NCI-H1092 treated with DMSO at 0.1 percent for 48 hours (cell line): ENCODE measurements around the gene COPS2.

Source experiments
- DNase-seq: peaks from one replicate; lab custom pipeline; 2025; lab: John Stamatoyannopoulos, UW

COPS2 gene

DNA sequence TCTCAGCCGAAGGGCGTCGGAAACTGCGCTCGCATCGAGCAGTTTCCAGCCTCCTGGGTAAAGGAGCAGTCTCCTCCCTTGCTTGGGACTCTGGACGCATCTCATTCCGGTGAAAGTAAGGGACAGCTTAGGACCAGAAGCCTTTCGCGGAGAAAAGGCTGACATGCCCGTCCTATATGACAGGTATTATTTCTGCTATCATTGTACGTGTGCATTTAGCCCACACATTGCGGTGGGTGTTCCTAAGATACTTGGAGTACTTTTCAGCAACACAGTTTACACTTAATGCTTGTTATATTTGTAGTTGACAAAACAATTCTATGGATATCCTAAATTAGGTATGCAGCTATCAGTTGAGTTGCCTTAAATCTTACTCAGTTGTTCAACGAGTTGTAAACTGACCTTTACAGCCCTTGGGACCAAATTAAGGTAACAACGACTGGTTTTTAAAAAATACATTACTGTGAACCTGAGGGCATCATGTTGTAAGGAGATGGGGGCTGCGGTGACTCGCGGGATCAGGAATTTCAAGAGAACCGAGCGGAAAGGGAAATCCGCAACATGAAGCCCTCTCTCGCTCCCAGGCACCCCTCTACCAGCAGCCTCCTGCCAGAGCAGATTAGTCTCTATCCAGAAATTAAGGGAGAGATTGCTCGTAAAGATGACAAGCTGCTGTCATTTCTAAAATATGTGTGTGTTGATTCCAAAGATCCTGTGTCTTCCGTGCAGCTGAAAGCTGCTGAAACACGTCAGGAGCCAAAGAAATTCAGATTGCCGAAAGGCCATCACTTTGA lies 632 bp upstream of the COPS2 start:
- no peak for DNase-seq

DNA sequence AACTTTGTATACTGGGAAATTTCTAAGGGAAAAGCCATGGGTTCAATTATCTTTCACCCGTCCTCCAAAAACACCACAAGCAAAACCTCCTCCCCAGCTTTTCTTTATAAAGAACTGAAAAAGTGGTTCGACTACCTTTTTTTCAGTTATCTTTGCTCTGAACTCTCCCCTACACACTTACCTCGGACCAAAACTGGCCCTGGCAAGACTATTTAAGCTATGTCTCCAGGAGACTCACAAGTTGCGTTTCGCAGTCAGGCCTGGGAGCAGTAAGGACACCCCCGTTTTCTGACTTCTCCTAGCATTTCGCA lies 645 bp downstream of the COPS2 start:
- DNase-seq = no peak

DNA sequence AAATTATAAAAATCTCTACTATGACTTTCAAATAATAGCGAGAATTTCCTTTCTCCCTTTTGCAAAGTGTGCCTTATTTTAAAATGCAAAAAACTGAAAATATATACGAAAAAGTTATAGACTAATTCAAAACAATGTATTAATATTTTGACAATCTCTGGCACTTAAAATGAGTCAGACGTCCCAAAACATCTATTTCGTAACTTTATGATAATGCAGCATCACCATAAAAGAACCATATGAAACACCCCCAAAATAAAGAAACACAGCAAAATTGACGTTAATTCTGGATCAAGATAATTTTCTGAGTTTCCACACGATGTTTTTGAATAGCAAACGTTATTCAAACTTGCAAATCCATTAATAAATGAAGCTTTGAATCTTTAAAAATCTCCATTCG lies 1.0 kb downstream of the COPS2 start:
- DNase-seq = no peak

GRCh38 chr15:49152552-49153312 lies 2.7 kb downstream of the COPS2 start:
- no peak for DNase-seq

- DNase-seq = no peak
Observed at GRCh38 chr15:49151831-49152230, 3.6 kb downstream of the COPS2 start.

DNA sequence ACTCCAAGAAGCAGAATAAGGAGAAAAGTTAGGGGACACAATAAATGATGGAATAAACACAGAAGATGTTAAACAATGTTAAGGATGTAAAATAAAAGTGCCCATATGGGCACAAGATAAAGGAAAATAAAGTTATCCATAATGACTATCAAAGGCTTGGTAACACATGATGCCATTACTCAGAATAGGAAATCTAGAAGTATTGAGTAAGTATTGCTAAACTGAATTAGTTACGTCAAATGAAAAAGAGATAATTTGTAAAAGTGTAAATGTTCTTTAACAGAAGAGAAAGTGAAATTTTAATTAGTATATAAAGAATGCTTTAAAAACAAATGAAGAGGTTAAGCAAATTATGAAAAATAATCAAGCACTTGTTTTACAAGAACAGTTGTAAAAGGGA lies 6.7 kb downstream of the COPS2 start:
- no peak for DNase-seq

DNA sequence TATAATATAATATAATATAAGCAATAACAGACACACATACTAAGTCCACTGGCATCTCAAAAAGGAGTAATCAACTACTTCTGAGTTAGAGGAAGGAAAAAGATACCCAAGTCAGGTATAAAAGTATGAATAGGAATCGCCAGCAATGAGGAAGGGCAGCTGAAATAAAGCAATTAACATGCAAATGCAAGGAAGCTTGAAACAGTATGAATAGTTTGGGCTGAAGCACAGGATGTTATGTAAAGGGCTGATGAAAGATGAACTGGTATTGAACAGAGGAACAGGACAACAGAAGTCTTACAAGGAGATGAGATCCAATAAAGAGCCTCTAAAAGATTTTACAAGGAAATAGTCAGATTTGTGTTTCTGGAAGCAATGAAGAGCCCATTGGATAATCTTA lies 7.1 kb downstream of the COPS2 start:
- no peak for DNase-seq

DNA sequence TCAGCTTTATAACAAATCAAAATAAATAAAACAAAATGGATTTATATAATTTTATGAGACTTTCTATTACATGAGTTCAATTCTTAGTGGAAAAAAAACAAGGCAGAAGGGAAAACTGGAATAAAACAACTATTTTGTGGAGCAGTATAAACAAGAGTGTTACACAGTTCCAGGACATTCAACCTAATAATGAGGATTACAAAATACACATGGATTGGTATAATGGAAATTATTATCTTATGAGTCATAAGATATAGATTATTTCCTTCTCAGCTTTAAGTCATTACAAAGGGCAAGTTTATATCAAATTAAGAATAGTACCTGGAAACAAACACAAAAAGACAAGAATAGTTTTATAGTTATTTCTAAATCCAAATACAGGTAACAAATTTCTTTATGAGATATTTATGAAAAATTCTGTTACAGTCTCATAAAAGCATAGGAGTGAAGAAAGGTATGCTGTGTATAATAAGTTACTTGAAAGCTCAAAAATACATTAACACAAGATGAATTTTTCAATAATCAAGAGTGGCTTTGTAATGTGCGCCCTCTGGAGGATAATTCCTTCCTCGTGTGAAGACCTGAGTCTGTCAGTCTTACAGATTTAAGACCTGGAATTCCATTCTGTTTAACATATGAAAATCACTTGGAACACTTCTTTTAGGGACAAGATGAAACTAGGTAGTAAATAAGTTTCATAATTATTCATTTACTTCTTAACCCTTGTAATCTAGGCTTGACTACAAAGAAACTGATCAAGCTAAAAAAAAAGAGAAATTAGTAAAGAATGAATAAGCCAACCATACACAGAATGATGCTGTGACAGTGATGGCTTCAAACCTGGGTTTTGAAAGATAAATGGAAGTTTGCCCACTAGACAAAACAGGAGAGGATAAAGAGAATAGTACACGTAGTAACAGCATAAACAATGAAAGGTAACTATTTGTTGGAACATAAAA lies 9.5 kb downstream of the COPS2 start:
- DNase-seq = peak; percentile 7

GRCh38 chr15:49137861-49138260 lies 17.5 kb downstream of the COPS2 start:
- no peak for DNase-seq

DNA sequence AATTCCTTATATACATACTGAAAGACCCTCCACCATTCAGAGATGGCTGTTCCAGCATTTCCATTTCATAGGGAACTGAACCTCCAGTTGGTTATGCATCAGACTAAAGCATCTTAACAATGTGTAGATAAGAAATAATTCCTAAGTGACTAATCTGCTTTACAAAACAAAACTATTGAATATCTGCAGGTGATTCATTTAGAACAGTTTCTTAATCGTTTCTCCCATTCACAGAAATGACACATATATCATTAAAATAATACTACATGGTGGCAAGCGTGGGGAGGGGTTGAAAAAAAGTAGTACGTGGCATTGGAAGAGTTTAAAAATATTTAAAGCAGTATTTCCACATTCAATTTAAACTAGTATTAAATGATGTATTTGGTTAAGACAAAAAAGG lies 19.5 kb downstream of the COPS2 start:
- no peak for DNase-seq

- no peak for DNase-seq
Observed at GRCh38 chr15:49135342-49135857, 20.0 kb downstream of the COPS2 start.

GRCh38 chr15:49134683-49135341 lies 20.6 kb downstream of the COPS2 start:
- DNase-seq = no peak

GRCh38 chr15:49131403-49131802 lies 24.0 kb downstream of the COPS2 start:
- no peak for DNase-seq

GRCh38 chr15:49124371-49124770 lies 31.0 kb downstream of the COPS2 start:
- no peak for DNase-seq

DNA sequence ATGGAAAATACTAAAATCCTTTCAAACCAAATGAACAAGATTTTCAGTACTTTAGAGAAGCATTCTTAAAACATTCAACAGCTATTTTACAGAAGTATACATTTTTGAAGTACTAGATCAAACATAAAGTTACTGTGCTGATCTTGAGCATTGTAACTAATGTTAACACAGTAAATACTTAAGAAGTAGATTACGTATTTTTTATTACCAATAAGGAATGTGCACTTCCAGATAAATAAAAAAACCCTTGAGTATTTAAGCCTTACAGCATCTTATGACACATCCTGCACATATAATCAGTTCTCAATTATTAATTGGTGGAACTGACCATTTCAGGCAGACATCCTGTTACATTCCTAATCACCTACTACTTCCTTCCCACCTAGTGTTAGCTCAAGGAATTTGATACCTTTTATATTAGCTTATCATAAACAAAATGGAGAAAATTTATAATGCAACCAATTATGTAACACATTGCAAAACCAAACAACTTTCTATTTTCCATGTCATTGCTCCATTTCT lies 32.8 kb downstream of the COPS2 start:
- DNase-seq = no peak

DNA sequence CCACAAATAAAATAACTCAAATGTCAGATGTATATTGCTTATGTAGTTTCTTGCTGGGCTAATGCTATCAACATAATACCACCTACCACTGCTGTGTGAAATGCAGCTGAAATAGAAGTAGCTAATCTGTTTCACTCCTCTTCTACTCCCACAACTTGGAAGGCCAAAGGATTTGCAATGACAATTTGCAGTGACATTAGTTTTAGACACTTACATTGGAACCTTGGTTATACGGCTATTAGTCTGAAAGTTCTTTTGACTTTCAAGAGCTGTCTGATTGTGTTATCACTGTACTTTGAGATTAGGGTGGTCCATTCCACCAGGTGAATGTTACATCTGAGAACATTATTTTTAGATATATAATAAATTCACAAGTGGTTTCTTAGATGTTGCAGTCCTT lies 33.5 kb downstream of the COPS2 start:
- no peak for DNase-seq

DNA sequence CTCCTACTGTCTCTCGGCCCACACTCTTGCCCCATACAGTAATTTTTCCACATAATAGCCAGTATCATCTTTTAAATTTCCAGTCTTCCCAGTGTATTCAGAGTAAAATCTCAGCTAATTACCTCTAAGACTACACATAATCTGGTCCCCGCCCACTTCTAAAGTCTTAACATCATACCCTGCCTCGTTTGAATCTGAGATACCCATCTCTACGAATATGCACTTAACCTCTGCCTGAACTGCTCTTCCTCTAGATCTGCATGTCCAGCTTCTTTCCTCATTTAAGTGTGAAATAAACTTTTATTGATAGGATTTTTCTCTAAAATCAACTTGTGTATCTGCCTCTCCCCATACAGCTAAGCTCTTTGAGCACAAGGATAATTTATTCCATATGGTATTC lies 34.6 kb downstream of the COPS2 start:
- no peak for DNase-seq

DNA sequence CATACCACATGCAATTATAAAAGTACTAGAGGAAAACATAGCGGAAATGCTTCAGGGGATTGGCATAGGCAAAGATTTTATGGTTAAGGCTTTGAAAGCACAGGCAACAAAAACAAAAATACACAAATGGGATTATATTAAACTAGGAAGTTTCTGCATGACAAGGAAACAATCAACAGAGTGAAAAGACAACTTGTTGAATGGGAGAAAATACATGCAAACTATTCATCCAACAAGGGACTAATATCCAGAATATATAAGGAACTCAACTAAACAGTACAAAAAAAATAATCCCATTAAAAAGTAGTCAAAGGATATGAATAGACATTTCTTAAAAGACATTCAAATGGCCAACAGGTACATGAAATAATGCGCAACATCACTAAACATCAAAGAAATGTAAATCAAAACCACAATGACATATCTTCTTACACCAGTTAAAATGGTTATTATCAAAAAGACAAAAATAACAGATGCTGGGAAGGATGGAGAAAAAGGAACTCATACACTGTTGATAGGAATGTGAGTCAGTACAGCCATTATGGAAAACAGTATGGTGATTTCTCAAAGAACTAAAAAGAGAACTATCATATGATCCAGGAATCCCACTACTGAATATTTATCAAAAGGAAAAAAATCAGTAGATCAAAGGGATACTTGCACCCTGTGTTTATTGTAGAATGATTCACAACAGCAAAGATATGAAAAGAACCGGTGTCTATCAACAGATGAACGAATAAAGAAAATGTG lies 39.1 kb downstream of the COPS2 start:
- DNase-seq = no peak

DNA sequence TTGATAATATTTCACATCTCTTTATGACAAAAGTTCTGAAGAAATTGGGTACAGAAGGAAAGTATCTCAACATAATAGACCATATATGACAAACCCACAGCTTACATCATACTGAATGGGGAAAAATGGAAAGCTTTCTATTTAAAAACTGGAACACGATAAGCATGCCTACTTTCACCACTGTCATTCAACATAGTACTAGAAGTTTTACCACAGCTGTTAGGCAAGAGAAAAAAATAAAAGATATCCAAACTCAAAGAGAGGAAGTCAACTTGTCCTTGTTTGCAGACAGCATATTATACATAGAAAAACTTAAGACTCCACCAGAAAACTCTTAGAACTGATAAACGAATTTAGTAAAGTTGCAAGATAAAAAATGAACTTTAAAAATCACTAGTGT lies 40.3 kb downstream of the COPS2 start:
- no peak for DNase-seq

DNA sequence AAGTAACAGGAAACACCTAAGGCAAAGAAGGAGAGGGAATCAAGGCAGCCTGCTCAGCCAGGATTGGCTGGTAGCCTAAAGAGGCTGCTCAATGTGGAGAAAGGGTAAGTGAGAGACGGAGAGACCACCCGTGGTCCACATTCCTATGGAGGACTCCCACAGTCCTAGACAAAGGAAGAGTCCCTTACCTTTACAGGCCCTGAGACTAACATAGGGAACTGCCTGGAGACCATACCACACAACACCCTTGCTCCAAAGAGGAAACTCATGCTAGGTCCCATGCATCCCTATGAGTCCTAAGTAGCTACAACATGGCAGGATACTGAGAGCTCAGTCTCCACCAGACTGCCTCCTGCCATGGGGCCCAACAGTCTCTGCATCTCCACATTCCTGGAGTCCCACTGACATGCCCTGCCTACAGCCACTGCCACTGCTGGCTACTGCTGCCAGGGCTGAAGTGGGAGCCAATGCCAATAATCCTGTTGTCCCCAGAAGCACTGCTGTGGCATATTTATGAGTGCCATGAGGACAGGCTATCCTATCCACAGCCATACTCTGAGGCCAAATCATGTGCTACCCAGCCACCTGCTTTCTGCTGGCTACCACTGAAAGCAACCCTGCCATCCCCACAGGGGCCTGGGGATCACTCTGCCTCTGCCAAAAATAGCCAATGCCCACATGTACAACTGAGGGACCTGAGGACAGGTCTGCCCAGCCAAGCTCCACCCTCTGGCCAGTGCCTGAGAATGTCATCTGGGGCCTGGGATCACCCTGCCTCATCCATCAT lies 45.0 kb downstream of the COPS2 start:
- DNase-seq = no peak
